HG03442 (cell line): ENCODE data around the gene ENO2.
A peak's percentile ranks its signal among the peaks of the same experiment; 100 is the strongest.

ENCODE experiments used
- ATAC-seq: cut with Tn5 transposase; IDR thresholded peaks from one replicate; pipeline ENCODE4 v1.9.1; 2021; ENCODE audit warnings: mild to moderate bottlenecking, moderate library complexity; ENCODE audit not compliant: unreplicated experiment

The ENO2 gene

GRCh38 chr12:6959058-6959804, 44.9 kb downstream of the ENO2 start:
- ATAC-seq, result peak; percentile 36

GRCh38 chr12:6959805-6960592, 45.6 kb downstream of the ENO2 start:
- ATAC-seq, result no peak

DNA sequence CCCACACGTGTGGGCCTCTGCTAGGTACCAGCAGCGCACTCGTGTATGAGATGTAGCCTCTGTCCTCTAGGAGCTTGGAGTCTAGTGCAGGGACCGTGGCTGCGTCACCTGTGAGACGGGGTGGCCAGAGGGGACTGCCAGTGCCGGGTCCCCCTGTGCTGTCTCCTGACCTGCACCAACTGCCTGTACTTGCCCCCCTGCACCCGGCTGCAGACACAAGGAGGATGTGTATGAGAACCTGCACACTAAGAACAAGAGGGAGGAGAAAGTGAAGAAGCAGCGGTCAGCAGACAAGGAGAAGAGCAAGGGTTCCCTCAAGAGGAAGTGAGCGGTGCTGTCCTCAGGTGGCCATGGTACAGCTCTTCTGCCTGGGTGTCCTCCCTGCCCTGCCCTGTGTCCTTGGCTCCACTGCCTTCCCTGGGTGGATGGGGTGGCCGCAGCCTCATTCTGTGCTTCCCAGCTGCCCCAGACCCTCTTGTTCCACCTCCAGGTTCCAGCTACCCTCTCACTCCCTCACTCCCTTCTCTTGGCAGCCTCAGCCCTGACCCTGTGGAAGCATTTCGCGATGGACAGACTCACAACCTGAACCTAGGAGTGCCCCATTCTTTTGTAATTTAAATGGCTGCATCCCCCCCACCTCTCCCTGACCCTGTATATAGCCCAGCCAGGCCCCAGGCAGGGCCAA, 46.4 kb downstream of the ENO2 start:
- no peak for ATAC-seq

DNA sequence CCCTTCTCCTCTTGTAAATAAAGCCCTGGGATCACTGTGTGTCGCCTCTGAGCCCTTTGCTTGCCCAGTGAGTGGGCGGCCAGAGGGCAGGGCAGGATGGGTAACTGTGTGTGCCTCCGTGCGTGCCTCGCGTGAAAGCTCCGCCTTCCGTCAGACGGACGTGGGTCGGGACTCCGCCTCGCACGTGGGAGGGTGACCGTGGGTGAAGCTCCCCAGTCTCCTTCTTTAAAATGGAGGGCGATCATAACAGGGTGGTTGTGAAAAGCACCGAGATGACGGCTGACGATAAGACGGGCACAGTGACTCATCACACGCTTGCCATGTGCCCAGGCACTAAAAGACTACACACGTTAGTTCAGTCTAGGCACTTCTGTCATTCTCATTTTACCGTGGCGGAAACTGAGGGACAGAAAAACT, 46.9 kb downstream of the ENO2 start:
- ATAC-seq, result no peak

GRCh38 chr12:6961695-6962284, 47.4 kb downstream of the ENO2 start:
- ATAC-seq, result no peak

DNA sequence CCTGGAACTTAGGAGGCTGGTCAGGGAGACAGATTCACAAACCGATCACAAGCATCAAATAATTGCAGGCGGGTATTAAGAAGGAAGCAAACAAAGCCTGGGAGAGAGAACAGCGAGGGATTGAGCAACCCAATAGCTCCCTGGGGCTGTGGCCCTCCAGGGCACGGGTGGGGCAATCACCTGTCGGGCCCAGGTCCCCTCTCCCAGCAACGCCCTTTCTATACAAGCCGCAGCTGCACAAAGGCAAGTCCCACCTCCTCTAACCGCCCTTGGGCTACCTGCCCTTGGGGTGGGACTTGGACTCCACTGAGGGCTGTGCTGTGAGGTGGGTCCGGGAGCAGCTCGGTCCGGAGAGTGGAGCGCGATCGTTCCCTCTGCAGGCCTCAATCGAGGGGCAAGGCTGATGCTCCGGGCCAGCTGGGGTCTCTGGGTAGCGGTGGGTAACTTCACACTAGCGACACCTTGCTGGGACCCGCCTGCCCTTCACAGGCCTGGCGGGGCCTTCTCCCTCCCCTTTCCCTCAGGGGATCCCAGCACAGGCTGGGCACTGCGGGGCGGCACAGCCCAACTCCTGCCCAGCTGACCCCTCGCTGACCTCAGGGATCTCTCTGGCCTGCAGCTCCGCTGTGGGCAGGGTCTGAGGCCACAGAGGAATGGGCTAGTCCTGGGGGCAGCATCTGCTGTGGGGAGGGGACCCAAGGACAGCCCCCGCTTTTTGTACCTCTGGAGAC, 48.1 kb downstream of the ENO2 start:
- no peak for ATAC-seq

DNA sequence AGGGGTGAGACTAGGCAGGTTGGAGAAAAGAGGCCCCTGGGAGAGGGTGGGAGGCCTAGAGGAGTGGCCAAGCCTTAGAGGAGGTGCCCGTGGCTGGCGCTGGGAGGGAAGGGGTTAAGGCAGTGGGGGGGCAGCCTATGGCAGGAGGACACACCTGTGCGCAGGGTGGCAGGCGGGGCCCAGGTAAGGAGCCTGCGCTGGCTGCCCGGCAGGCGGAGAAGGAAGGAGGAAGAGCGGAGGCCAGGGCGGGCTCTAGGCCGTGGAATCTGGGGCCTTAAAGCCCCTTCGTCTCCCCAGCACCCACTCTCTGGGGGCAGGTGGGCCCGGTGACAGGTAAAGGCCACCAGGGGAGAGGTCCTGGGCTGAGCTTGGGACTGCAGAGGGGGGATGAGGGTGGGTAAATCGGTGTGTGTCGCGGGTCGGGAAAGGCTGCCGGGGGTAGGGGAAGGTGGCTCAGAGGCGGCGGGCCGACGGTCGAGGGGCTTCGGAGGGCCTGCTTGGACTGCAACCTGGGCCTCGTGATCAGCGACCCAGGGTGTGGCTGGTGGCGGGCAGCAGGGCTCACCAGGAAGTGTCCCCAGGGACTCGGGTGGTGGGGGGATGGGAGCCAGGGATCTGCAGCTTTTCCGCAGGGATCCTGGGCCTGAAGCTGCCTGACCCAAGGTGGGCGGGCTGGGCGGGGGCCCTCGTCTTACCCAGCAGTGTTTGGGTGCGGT, 48.8 kb downstream of the ENO2 start:
- ATAC-seq, result no peak

DNA sequence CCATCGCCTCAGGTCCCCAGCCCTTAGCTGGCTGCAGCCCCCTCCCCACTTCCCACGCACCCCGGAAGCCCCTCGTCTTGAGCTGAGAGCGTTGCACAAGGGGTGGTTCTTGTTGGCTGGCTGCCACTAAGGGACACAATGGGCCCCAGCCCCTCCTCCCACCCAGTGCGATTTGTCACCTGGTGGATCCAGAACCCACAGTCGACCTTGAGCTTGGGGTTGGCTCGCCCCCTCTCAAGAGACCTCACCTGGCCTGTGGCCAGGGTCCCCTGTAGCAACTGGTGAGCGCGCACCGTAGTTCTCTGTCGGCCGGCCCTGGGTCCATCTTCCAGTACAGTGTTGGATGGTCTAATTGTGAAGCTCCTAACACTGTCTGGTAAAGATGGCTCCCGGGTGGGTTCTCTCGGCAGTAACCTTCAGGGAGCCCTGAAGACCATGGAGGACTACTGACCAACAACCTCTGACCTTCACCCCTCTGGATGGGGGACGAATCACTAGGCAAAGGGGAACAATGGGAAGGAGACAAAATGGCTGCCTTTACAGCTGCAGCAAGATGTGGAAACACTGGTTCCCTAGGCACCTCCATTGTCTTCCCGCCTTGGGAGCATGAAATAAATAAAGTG, 49.5 kb downstream of the ENO2 start:
- no peak for ATAC-seq

DNA sequence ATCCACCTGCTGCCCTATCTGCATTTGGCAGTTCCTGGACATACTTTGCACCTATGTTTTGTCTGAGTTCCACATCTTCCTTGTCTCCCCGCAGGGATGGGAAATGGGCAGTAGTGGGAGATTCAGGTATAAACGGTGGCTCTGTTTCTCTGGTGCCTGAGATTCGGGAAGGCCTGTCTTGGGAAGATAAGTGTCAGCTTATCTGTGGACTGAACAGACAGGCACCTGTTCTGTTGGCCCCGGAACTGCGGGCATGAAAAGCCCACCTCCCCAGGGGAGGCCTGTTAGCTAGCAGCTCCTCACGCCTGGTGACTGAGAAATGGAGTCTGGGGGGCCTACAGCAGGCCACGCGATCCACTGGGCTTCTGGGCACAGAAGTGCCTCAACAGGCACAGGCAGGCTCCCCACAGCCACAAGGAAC, 50.2 kb downstream of the ENO2 start:
- ATAC-seq, result no peak

- ATAC-seq, result peak; percentile 32
Measured at GRCh38 chr12:6965026-6965661, 50.8 kb downstream of the ENO2 start.

DNA sequence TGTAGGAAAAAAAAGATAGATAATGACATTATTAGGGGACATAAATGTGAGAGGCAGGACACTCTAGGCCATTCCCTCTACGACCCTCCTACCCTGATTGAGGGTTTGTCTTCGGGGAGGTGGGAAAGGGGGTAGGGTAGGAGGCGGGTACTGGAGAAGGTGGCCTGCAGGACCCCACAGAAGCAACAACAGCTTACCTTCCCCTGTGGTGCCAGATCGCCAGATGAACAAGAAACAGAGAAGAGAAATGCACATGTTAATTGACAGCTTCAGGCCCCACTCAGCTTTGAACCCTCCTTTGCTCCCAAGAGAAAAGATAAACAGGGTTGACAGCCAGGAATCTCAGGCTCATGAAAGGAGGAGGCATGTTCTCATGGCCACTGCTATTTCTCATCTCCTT, 51.3 kb downstream of the ENO2 start:
- ATAC-seq, result no peak

GRCh38 chr12:6966351-6966750, 52.0 kb downstream of the ENO2 start:
- no peak for ATAC-seq

GRCh38 chr12:6967651-6968100, 53.3 kb downstream of the ENO2 start:
- ATAC-seq, result no peak

- no peak for ATAC-seq
Measured at GRCh38 chr12:6968426-6968825, 54.0 kb downstream of the ENO2 start.

GRCh38 chr12:6970096-6970527, 55.7 kb downstream of the ENO2 start:
- ATAC-seq, result no peak
